Measurements from ENCODE around the gene DHX57.

The DHX57 gene

DNA sequence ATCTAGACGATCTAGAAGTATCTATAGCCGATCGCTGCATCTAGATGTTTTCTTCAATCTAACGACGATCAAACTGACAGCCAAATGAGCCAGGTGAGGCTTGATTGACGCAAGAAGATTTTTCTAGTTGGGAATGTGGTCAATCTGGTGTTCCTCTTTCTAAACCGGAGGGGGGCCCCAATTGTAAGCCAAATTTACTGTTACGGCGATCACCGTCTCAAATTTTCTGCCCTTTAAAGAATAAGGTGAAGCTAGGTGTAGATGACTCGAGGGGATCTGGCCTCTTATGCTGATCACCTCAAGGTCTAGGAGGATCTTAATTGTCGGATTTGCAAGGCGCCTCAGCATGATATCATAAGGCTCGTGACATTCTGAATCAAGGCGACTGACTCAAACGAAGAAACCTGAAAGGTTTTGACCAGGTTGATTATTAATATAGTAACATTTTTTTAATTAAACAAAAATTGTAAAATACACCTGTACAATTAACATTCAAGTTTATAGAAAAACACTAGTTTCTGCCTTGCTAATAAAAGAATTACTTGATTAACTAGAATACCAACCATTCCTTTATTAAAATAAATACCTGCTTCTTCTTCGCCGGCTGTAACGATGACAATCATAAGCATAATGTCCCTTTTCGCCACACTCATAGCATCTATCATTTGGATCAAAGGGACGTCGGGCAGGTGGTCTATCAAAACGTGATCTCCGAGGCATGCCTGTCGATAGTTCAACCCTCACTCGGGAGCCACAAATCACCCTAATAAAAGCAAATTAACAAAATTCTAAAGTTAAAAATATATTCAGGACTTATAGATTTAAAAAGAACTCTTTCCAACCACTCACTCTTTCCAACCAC lies 126.6 kb downstream of the DHX57 start:
- FAIRE-seq: no peak

GRCh38 chr2:38748391-38748790 lies 127.3 kb downstream of the DHX57 start:
- DNase-seq (ENCODE audit: insufficient read length, low spot score) (no peak), FAIRE-seq (no peak)
- TF ChIP-seq TAF1 (IDR thresholded peaks at IDR 0.05; ENCODE audit: low read depth, low read length): no peak
- TF ChIP-seq POLR2A (IDR thresholded peaks at IDR 0.05; ENCODE audit: low read depth, low read length): no peak
- no peak for TF ChIP-seq PAX5 (IDR thresholded peaks at IDR 0.05; ENCODE audit: insufficient read depth, low read length, severe bottlenecking)
- no peak for TF ChIP-seq POU2F2 (IDR thresholded peaks at IDR 0.05; ENCODE audit: low read depth, low read length)
- TF ChIP-seq SPI1 (IDR thresholded peaks at IDR 0.05; ENCODE audit: low read depth, low read length): no peak
- no peak for TF ChIP-seq POLR2AphosphoS5 (IDR thresholded peaks at IDR 0.05; ENCODE audit: low read depth, low read length)

More for the DNA sequence above, 126.6 kb downstream of the DHX57 start:
- no peak for TF ChIP-seq POU2F2 (IDR thresholded peaks at IDR 0.05; ENCODE audit: low read depth, low read length)
- TF ChIP-seq PAX5 (IDR thresholded peaks at IDR 0.05; ENCODE audit: insufficient read depth, low read length, severe bottlenecking): no peak
- TF ChIP-seq POLR2A (IDR thresholded peaks at IDR 0.05; ENCODE audit: low read depth, low read length): 0 out of 2 replicates have a peak, but pooled peaks have one; percentile 11
- no peak for DNase-seq (ENCODE audit: insufficient read length, low spot score)

DNA sequence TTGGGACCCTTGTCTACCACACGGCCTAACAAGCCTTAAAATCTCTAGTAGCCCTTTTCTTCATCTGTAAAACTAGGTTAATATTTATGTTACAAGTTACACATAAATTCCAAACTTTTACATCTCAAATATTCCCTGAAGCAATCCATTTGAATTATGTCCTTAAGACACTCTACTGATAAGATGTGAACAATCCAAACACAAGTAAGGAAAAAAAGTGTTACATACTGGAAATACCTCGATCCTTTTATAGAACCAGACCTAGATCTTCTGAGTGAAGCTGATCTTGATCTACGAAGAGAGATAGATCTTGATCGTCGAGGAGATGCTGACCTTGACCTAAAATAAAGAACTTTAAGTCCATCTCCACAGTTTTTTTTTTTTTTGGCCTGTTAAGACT lies 127.9 kb downstream of the DHX57 start:
- no peak for DNase-seq (ENCODE audit: insufficient read length, low spot score)
- no peak for FAIRE-seq
- TF ChIP-seq POU2F2 (IDR thresholded peaks at IDR 0.05; ENCODE audit: low read depth, low read length) (no peak), SPI1 (IDR thresholded peaks at IDR 0.05; ENCODE audit: low read depth, low read length) (no peak), TAF1 (IDR thresholded peaks at IDR 0.05; ENCODE audit: low read depth, low read length) (no peak), POLR2AphosphoS5 (IDR thresholded peaks at IDR 0.05; ENCODE audit: low read depth, low read length) (no peak), POLR2A (IDR thresholded peaks at IDR 0.05; ENCODE audit: low read depth, low read length) (no peak), PAX5 (IDR thresholded peaks at IDR 0.05; ENCODE audit: insufficient read depth, low read length, severe bottlenecking) (no peak)
